Sigmoid colon (tissue), 4 donors: ENCODE data around the gene SCN2A.

Experiments used
- POLR2A ChIP-seq, 2 donors: fragments of 450-650 bp; IDR thresholded peaks; one replicate each; pipeline ENCODE4 v1.6.1; 2016; ENCODE audit warnings: antibody characterized with exemption in 2 of 2, mild to moderate bottlenecking in 2 of 2, moderate library complexity in 2 of 2
- POLR2AphosphoS5 ChIP-seq, 4 donors: sonication (generic); formaldehyde crosslinking; IDR thresholded peaks; one replicate each; pipeline ENCODE4 v1.6.1; 2017; ENCODE audit warnings: antibody characterized with exemption in 4 of 4

DNA sequence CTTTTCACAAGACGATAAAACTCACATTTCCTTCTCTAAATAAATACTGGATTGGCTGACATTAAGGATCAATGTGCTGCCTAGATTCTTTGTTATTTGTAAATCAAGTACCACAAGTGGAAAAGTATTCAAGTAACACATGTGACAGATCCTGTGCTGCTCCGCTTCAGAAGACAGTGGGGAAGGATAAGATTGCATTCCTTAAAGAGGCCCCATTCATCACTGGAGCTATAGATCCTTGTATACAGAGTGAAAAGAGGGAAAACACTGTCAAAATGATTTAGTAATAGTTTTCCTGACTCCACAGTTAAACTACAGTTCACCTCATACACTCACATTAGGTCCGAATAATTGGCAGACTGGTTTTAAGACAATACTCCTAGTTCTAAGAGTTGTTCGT lies 122.3 kb downstream of the SCN2A start:
- TF ChIP-seq POLR2A (IDR thresholded peaks at IDR 0.05) = no peak
- no peak for TF ChIP-seq POLR2AphosphoS5 (IDR thresholded peaks at IDR 0.05)
